Activated gamma-delta T cell treated with Interleukin-2 at 50 U/mL for 16 hours (primary cell): ENCODE data around the gene PIP4K2C.
A peak's percentile ranks its signal among the peaks of the same experiment; 100 is the strongest.
"Not testable (repeated sequence)": the region's sequence is repeated elsewhere in the genome, so short reads cannot be mapped to it uniquely, and the experiment has no call there.

ENCODE experiments used
- DNase-seq: peaks from one replicate; pipeline ENCODE4 v3.0.0-alpha.2; 2020

Gene PIP4K2C

GRCh38 chr12:57623811-57624390, 32.9 kb downstream of the PIP4K2C start:
- no peak for DNase-seq

DNA sequence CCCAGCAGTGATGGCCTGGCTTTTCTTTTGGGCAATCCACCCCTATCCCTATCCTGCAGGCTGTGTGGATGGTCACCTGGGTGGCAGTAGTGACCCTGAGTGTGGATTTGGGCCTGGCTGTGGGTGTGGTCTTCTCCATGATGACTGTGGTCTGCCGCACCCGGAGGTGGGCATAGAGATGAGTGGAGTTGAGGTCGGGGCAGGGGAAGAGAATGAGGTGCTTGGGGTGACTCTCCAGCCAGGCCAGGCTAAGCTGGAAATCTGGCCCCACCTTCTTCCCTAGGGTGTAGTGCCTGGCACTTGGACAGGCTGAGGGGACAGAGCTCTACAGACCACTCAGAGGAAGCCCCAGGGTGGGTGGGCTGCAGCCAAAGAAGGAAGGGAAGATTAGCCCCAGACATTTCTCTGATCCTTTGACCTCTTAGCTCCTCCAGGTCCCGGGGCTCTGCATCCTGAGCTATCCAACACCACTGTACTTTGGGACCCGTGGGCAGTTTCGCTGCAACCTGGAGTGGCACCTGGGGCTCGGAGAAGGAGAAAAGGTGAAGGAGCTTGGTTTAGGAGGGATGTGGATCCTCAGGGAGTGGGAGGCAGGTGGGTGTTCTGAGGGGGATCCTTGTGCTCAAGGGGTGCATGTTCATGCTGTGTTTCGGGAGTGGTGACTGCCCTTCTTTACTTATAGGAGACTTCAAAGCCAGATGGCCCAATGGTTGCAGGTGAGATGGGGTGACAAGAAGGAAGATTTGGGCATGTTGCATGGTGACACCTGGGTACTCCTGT, 33.6 kb downstream of the PIP4K2C start:
- DNase-seq = no peak

DNA sequence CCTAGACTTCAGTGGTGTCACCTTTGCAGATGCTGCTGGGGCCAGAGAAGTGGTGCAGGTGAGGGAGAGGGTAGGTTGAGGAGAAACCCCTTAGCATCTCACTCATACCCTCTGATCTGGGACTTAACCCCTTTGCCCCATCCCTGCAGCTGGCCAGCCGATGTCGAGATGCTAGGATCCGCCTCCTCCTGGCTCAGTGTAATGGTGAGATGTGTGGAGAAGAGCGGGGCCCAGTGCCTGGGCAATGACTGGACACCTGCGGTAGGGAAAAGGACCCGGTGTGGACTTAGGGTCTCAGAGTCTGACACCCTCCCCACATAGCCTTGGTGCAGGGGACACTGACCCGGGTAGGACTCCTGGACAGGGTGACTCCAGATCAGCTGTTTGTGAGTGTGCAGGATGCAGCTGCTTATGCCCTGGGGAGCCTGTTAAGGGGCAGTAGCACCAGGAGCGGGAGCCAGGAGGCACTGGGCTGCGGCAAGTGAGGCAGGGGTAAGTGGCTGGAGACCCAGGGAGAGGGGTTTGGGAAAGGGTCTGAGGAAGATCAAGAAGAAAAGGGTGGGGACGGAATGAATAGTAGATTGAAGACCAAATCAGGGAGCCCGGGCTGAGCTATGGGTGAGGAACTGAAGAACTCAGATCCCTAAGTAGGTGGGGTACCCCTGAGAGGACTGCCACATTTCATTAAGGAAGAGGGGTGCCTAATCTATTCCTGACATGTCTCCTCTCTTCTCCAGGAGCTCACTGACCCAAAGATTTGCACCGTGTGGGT, 34.5 kb downstream of the PIP4K2C start:
- no peak for DNase-seq

DNA sequence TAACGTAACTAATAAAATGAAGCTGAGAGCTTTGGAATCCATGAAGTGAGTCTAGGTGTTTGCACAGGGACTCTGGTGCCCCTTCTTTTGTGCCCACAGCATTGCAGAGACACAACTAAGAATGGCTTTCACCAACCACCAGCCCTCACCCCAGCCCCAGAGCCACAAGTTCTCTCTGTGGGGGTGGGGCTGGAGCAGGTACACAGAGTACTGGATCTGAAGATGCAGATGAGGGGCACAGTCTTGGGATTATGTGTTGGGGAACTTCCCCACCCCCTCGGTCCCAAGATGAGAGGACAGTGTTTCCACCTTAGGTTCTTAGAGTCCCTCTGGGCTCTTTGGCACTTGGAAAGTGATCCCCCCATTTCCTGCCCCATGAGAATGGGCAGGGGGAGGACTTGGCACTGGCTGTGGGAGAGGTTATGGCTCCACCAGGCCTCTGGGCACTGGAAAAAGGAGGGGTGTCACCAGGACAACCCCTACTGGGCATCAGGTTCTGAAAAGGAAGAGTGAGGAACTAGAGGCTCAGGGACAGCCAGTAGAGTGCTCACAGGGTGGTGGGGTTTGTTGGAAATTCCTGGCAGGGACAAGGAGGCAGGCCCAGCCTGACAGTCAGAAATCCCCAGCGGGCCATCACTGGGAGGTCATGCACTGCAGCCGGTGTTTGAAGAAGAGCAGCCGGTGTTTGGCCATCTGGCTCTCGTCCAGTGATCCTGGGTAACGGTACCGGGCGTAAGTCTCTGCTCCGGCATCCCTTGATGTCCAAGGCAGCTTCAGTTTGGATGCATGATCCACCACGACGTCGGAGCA, 35.3 kb downstream of the PIP4K2C start:
- DNase-seq = no peak

DNA sequence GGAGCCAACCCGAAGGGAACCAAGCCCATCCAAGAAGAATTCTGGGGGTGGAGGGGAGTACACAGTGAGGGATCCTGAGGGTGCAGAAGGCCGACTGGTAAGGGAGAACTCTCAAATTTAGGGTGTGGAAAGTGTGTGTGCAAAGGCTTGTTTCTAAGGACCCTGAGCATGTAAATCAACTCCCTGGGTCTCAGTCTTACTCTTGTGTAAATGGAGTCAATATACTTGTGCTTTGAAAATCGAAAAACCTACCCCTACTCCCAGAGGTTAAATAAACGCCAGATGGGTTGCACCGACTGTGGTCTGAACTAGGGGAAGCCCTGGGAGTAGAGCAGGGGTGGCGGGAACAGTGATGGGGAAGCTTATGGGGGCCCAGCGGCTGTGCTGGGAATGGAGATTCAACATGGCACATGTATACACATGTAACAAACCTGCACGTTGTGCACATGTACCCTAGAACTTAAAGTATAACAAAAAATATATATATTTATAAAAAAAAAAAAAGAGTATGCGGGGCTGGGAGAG, 36.0 kb downstream of the PIP4K2C start:
- no peak for DNase-seq

DNA sequence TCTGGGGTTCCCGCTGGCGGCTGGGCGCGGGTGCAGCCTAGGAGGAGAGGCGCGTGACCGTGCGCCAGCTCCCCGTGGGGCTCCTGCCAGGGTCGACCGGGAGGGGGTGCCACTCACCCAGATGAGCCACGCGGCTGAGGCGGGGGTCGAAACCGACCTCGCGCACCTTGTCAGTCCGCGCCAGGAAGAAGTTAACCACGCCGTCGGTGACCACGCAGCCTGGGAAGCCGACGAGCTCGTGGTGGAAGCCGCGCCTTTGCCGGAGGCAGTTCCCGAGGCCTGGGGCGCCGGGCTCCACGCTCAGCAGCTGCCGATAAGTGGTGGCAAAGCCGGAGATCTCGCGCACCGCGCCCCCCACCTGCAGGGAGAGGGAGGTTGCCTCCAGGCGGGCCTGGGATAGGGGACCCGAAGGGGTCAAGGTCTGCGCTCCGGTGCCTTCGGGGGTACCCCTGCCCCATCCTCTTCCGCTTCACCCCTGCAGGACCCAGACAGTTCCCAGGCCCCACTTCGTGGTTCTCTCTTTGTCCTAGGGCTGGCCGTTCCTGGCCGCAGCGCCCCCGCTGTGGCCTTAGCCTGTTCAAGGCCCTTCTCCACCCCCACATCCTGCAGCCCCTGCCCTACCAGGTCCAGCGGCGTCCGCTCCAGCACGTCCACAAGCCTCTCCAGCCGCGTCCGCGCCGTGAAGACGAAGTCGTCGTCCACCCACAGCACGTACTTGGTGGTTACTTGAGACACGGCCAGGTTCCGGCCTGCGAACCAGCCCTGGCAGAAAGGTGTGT, 36.7 kb downstream of the PIP4K2C start:
- DNase-seq = no peak

DNA sequence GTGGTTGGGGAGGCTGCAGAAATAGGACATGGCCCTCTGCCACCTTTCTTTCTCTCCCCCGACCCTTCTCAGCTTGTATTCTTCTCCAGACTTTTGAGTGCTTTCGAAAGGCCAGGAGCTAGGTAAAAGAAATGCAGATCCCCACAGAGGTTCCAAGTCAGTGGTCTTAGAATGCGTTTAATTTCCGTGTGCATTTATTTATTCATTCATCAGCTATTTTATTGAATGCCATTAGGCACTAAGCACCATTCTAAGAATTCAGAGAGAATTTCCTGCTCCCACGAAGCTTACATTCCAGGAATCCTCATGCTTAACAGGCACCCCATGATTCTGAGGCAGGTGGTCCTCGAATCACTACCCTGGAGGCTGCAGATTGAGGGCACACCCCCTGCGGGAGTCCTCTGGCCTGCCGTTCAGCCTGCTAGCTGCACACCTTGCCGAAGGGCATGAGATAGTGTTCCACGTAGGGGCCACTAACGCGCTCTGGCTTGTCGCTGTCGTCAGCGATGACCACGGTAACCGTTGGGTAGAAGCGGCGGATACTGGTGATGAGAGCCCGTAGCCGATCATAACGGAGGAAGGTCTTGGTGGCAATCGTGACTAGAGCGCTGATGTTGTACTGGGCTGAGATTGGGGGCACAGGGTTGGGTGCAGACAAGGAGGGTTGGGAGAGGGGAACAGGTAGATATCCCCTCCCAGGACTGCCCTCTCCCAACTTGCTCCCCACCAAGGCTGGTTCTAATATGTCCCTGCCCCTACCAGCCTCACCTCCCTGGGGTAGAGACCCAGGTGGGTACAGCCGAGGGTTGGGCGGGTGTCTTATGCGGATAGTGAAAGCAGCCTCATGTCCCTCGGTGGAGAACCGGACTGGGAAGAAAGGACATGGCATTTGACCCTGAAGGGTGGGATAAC, 37.5 kb downstream of the PIP4K2C start:
- DNase-seq = no peak

DNA sequence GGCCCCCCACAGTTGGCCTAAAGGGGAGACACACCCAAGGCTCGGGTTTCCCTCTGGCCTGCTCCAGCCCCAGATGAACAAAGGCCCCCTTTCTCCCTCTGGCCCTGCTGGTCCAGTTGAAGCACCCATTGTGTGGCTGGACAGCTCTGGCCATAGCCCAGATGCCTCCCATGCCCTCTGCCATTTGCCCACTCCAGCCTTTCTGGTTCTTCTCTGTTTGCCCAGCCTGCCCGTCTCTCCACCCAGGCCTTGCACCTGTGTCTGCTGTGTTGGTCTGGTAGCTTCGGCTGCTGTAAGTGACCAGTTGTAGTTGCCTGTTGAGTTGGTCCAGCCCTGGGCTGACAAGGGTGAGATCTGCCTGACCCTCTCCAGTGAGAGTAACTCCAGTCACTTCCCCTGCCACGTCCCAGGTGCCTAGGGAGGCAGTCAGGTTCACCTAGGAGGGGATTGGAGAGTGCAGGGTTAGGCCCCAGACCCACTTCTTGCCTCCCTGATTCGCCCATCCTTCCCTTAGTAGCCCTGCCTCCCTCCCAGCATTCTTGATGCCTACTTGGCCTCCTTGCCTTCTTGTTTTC, 39.0 kb downstream of the PIP4K2C start:
- DNase-seq = no peak

DNA sequence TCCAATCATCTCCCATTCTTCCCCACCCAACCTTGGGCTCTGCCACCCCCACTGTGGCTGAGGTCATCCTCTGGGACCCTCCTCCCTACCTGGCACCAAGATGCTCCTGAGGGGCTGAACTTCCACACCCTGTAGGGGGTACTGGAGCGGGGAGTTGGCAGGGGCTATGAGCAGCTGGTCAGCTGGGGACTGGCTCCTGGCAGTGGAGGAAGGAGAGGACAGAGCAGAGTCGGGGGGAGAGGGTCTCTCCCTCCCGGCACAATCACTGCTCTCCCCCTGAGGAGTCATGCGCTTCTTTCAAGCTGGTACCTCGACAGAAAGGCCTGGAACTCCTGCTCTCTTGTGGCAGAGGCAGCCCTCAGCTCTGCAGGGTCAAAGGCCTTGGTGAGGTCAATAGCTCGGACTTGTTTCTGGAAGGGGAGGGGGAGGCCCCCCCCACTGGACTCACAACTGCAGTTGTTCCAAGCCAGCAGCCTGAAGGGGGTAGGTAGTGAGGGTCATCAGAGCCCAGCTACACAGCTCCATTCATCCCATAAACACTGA, 40.0 kb downstream of the PIP4K2C start:
- DNase-seq = no peak

- no peak for DNase-seq
Observed at GRCh38 chr12:57631566-57632072, 40.6 kb downstream of the PIP4K2C start.

DNA sequence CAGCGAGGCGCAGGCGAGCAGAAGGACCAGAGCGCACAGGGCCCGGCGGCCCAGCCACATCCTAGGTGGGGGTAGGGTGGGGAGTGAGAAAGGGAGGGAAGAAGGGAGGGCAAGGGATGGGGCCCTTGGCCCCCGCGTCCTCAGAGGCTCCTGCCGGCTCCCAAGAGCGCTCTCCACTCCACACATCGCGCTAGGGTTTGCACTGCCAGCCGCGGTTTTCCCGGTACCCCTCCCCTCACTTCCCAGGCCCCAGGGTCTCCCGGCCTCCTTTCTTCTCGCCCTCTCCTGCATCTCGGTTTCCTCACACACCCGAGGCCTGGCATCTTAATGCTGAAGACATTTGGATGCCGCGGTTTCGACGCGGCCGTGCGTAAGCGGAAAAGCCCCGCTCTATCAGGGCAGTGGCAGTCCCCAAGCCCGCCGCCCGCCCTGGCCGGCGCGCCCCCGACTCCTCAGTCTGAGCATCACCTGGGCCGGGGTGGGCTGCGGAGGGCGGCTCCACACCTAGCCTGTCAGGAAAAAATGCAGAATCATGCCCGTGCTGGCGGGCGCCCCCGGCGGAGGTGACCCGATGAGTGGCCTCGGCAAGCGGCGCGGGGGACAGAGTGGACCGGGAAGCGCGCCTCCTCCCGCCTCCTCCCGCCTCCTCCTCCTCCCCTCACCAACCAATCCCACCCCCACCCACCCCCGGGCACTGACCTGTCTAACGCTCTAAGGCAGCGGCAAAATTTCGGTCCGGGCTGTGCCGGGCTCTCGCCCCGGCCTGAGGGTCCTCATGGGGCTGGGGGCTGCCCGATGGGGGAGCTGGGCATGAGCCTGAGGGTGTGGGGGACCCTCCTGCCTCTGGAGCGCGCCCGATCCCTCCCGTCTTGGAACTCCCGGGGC, 41.3 kb downstream of the PIP4K2C start:
- DNase-seq = no peak

GRCh38 chr12:57632958-57633840, 42.2 kb downstream of the PIP4K2C start, which contains the start of gene B4GALNT1:
TSS of gene B4GALNT1 (minus strand) at chr12:57633201. CDS start at chr12:57632132, 1,069 bp downstream.
- DNase-seq = peak; percentile 52

DNA sequence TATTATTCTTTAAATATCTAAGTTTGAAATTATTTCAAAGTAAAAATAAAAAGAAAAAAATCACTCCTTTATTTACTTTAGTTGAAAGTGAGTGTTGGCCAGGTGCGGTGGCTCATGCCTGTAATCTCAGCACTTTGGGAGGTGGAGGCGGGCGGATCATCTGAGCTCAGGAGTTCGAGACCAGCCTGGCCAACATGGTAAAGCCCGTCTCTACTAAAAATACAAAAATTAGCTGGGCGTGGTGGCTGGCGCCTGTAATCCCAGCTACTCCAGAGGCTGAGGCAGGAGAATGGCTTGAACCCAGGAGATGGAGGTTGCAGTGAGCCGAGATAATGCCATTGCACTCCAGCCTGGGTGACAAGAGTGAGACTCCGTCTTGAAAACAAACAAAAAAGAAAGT, 45.7 kb downstream of the PIP4K2C start:
- DNase-seq = not testable (repeated sequence)

GRCh38 chr12:57637364-57637763, 46.4 kb downstream of the PIP4K2C start:
- DNase-seq = no peak

- no peak for DNase-seq
Observed at GRCh38 chr12:57638096-57638495, 47.1 kb downstream of the PIP4K2C start.

DNA sequence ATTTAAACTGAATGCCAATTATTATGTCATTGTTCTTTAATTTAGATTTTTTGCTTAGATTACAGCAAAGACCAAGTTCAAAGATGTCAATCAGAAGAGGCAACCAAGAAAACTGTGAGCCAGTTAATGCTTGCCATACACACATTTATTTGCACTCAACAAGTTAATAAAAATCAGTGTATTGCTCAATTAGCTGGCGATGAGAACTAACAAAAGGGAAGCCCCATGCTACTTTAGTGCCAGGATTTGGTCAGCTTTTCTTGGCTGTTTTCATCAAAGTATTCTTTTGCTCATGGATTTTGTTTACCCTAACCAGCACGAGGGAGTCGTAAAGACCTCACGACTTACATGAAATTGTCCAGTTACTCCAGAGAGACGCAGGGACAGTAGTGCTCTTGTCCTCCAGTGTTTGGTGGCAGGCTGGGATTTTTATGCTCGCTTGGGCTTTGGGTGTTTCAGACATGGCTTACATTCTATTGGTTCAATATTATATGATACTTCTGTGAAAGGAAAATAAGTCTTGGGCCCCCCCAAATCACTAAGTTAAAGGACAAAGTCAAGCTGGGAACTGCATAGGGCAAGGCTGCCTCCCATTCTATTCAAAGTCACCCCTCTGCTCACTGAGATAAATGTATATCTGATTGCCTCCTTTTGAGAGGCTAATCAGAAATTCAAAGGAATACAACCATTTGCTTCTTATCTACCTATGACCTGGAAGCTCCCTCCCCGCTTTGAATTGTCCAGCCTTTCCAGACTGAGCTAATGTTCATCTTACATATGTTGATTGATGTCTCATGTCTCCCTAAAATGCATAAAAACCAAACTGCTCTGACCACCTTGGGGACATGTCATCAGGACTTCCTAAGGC, 49.4 kb downstream of the PIP4K2C start:
- no peak for DNase-seq
